Ectodermal cell (in vitro differentiated cells): ENCODE data around the gene LIPA.

Experiments used
- H3K27ac ChIP-seq: 2 replicates; pipeline ENCODE4 v1.7.0; 2013; ENCODE audit warnings: mild to moderate bottlenecking, low read depth, low read length; ENCODE audit not compliant: insufficient read depth, poor library complexity, severe bottlenecking
- H3K27me3 ChIP-seq: 2 replicates; pipeline ENCODE4 v1.7.0; 2013; ENCODE audit warnings: mild to moderate bottlenecking, low read length; ENCODE audit not compliant: insufficient read depth, control insufficient read depth, poor library complexity, severe bottlenecking
- H3K36me3 ChIP-seq: one replicate; pipeline ENCODE4 v1.7.0; 2013; ENCODE audit warnings: low read length; ENCODE audit not compliant: control insufficient read depth, insufficient read depth
- H3K4me1 ChIP-seq: one replicate; pipeline ENCODE4 v1.7.0; 2013; ENCODE audit warnings: low read length; ENCODE audit not compliant: control insufficient read depth, insufficient read depth
- H3K4me3 ChIP-seq: 2 replicates; pipeline ENCODE4 v1.7.0; 2013; ENCODE audit warnings: low read depth, low read length, control low read depth; ENCODE audit not compliant: insufficient read depth
- H3K9me3 ChIP-seq: 2 replicates; pipeline ENCODE4 v1.7.0; 2013; ENCODE audit warnings: mild to moderate bottlenecking, low read length, moderate library complexity; ENCODE audit not compliant: control insufficient read depth
- WGBS, 2 experiments: methylation state at CpG; one replicate each; pipeline ENCODE4 v1.1.7; 2013; ENCODE audit warnings: missing lambda C conversion rate in 2 of 2; 5-methylcytosine and 5-hydroxymethylcytosine counted together

The LIPA gene

DNA sequence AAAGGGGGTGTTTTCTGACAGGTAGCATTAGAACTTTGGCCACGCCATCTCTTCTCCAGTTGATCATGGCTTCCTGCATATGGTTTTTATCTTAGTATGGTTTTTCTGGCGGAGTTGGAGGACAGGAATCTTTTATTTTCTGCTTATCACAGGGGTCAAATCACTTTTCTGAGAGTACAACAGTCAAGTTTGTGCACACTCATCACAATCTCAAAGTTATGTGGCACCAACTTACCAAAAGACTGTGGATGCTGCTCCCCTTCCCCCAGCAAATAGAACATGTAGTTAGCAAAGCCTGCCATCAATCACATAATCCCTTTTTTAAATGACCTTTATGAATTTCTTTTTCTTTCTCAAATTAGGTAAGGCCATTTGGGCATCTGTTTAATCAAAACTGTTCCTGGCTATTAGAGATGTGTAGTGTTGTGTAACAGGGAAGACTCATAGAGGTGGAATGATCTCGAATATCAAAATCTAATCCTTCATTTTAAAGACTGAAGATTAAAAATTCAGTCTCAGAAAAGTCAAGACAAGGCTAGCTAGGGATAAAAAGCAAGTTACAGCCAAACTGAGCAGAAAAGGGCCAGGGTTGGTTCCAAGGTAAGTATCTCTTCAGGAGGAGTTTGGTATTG lies 40.7 kb downstream of the LIPA start:
- Histone ChIP-seq H3K36me3 (no peaks in the 10 kb centered on the region), H3K4me3 (no peak overlapping the region), H3K4me1 (peaks cover 8% of the 10 kb centered on the region), H3K27ac (no peak overlapping the region), H3K9me3 (no peaks in the 10 kb centered on the region), H3K27me3 (peaks cover 49% of the 10 kb centered on the region)
- 90 to 93% methylated on average over 3 of the region's 3 CpGs for WGBS, 2 experiments

DNA sequence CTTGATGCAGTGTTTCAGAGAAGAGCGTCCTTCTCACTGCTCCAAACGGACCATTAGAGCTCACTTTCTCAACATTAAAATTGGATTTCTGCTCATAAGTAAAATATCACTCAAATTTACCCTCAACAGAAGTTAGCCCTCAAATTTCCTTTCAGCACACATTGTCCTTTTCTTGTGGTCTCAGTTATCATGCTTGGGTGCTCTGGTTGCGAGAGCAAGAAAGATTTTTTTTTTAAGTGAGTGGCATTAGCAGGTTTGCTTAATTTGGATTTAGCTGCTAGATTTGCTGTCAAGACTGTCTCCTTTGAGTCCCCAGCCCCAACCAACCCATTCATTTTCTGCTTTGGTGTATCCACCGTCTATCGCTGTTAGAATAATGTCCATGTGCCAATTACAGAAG lies 41.9 kb downstream of the LIPA start:
- Histone ChIP-seq H3K4me1 (peaks cover 8% of the 10 kb centered on the region), H3K27ac (no peak overlapping the region), H3K27me3 (peaks cover 61% of the 10 kb centered on the region), H3K9me3 (no peaks in the 10 kb centered on the region), H3K4me3 (no peak overlapping the region), H3K36me3 (no peaks in the 10 kb centered on the region)
- WGBS, 2 experiments = 90 to 96% methylated on average over 4 to 5 of the region's 5 CpGs

DNA sequence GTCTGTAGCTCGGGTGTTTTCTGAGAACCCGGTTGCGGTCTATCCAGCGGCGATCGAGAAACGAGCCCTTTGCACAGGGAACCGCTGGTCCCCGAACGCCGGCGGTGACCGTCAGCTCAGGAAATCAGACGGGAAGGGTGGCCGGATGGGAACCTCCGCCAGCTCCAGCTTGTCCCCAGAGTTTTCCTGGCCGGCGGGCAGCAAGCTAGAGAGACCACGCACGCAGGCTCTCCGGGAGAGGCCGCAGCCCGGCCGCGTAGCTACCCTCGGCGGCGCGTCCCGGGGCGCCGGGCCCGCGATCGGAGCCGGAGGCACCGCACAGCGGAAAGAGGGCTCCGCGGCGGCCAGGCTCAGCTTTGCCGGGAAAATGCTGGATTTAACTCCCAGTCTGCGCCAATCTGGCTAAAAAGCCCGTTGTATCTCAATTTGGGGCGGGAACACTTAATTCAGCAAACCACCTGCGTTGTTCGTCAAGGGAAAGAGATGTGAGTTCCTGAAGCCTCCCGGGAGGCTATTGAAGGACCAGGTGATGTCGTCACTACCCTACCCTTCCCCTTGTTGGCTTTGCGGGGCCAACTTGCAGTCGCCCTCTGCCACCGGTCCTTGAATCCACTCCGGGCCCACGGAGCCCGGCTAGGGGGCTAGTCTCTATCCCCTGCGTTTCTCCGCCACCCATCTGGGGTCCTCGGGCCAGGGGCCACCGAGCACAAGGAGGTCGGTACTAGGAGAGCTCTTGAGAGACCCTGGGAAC lies 43.6 kb downstream of the LIPA start:
- peak overlapping the region; percentile 32 for H3K4me3 ChIP-seq
- WGBS, 2 experiments = 3 to 4% methylated on average over 60 of the region's 60 CpGs
- H3K27ac ChIP-seq = no peak overlapping the region
- peaks cover 74% of the 10 kb centered on the region for H3K27me3 ChIP-seq
- H3K4me1 ChIP-seq = peaks cover 8% of the 10 kb centered on the region
- no peaks in the 10 kb centered on the region for H3K9me3 ChIP-seq
- H3K36me3 ChIP-seq = no peaks in the 10 kb centered on the region

DNA sequence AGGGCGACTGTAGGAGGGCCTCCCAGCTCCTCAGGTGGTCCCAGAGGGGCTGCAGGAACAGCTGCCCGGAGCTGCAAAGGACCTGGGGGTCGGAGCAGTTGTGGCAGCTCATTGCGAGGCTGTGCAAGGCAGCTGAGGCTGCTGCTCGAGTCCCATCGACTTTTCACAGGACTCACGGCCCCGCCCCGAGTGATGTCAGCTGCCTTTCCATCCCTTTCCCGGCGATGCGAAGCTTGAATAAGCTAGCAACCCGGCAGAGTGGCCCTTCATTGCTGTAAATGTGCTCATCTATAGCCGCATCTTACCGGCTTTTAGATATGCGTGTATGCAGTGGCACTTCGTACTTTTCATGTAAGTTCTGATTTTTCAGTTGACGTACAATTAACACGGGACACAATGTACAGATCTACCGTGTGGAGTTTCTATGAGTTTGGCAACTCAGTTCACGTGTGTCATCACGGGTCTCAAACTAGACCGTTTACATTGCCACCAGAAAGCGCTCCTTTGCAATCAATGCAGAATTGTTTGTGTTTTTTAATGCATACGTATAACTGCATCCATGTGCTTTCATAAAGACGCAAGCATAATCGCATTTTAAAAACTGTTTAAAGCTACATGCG lies 44.3 kb downstream of the LIPA start, which contains the start of gene CH25H:
Gene CH25H (minus strand): TSS at position 137 of the 620 bp plus-strand sequence. CDS start 25 bp downstream, at position 112.
- H3K27ac ChIP-seq = no peak within 1 kb of the TSS
- 3% methylated on average over 28 of the region's 28 CpGs for WGBS, 2 experiments
- H3K27me3 ChIP-seq = peaks cover 74% of the 10 kb centered on the region
- peak within 1 kb of the TSS; percentile 32 for H3K4me3 ChIP-seq
- H3K4me1 ChIP-seq = peaks cover 8% of the 10 kb centered on the region
- no peaks in the 10 kb centered on the region for H3K9me3 ChIP-seq
- H3K36me3 ChIP-seq = no peaks in the 10 kb centered on the region

DNA sequence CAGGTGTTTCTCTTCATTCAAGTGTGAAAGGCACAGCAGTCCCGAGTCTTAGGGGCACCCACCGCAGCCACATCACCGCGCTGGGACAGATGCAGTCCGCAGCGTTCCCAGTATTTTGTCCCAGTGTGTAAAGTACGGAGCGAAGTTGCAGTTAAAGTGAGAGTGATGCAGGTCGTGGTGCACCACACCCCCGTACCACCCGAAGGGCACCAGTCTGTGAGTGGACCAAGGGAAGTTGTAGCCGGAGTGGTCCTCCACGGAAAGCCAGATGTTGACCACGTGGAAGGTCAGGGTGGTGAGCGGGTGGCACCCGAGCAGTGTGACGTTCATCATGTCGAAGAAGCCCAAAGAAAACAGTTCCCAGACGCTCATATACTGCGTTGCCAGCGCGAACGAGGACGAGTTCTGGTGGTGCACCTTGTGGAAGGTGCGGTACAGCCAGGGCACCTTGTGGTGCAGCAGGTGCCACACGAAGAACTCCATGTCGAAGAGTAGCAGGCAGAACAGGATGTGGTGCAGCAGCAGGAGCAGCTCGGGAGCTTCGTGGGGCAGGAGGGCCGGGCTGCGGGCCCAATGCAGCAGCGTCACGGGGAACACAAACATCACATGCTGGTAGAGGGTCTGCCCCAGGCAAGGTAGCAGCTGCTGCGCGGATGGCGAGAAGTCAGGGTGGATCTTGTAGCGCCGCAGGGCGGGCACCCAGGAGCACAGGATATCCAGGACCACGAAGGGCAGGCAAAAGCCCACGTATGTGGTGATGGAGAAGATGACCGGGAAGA lies 45.0 kb downstream of the LIPA start:
- Histone ChIP-seq H3K4me3 (peak overlapping the region; percentile 32), H3K4me1 (peaks cover 8% of the 10 kb centered on the region), H3K36me3 (no peaks in the 10 kb centered on the region), H3K27me3 (peaks cover 74% of the 10 kb centered on the region), H3K9me3 (no peaks in the 10 kb centered on the region), H3K27ac (no peak overlapping the region)
- WGBS, 2 experiments = 8 to 9% methylated on average over 42 of the region's 42 CpGs

DNA sequence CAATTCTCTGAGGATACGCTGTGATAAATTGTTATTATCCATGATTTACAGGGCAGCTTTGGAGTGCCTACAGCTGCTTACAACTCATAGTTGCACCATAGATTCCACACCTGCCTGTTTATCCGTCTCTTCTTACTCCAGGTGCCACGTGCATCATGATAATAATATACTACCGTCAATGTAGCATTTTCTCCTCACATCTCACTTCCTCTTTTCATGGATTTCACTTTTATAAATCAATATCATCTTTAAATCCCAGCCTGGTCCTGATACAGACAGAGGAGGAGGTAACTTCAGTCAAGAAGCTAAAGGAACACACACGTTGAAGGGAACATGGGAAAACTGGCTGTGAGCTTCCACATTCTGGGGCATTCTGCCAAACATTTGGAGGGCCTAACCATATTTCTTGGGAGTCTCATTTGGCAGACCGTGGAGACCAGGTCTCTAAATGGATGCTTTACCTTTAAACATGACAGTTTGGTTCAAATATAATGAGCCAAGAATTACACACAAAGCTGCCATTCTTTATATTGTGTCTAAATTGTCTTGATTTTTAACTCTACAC lies 46.9 kb downstream of the LIPA start:
- Histone ChIP-seq H3K4me1 (peaks cover 8% of the 10 kb centered on the region), H3K27me3 (peaks cover 63% of the 10 kb centered on the region), H3K9me3 (no peaks in the 10 kb centered on the region), H3K4me3 (no peak overlapping the region), H3K27ac (no peak overlapping the region), H3K36me3 (no peaks in the 10 kb centered on the region)
- 90 to 91% methylated on average over 5 of the region's 6 CpGs for WGBS, 2 experiments

DNA sequence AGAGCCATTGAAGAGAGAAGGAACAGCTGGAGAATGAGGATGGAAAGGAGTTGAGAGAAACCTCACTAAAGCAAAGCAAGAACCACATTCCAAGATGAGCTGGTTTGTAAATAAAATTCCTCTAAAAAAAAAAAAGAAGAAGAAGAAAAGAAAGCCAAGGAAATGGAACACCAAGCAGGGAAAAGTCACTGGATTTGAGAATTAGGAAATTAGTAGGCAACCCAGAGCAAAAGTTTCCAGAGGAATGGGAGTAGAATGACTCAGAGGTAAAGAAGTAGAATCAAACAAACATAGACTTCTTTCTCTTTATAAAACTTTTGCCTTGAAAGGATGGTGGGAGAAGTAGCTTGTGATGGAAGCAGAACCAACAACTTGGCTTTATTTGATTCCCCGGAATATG lies 48.3 kb downstream of the LIPA start:
- H3K27me3 ChIP-seq = peaks cover 48% of the 10 kb centered on the region
- no peaks in the 10 kb centered on the region for H3K9me3 ChIP-seq
- no peaks in the 10 kb centered on the region for H3K36me3 ChIP-seq
- no peak overlapping the region for H3K4me3 ChIP-seq
- 88 to 94% methylated on average over 1 of the region's 1 CpG for WGBS, 2 experiments
- no peak overlapping the region for H3K27ac ChIP-seq
- peaks cover 8% of the 10 kb centered on the region for H3K4me1 ChIP-seq

DNA sequence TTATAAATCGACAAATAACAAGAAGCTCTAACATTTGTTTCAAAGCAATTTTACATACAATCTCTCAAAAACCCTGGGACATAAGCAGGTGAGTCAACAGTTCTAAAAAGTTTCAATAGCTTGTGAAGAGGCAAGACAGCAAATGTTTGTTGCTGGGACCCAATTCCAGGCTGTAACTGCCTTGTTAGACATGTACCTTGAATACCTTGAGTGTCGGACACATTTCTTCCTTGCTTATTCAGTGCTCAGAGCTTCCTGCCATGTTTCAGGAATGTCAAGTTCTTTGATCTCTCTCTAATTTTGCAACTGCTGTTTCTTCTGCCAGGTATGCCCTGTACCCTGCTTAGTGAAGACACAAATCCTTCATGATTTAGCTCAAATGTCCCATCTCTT lies 49.5 kb downstream of the LIPA start:
- H3K27me3 ChIP-seq = peaks cover 36% of the 10 kb centered on the region

DNA sequence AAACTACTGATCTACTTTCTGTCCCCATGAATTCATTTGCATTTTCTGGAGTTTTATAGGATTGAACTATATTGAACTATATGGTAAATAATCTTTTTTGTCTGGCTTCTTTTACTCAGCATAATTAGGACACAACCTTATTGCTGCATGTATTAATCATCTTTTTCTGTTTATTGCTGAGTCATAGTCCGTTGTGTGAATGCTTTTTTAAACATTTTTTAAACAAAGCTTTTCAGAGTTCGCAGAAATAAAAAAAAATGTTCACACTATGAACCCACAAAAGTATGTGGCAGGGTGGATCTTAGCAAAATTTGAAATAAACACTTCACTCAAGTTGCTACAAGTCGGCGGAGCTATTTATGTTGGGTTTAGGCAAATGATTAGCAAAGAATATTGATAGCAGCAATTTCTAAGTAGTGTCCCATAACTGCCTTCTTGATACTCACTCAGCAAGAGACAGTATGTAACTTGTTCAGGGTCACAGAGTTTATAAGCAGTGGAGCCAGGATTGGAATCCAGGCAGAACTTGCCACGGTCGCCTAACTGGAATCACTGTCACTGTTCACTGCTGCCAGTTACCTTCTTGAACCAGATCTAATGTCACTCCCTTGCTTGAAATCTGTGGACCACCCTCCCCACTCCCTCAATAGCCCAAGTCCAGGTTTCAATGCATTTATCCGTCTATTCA lies 50.1 kb downstream of the LIPA start:
- Histone ChIP-seq H3K4me1 (no peaks in the 10 kb centered on the region), H3K27me3 (peaks cover 31% of the 10 kb centered on the region), H3K27ac (no peak overlapping the region), H3K9me3 (no peaks in the 10 kb centered on the region), H3K36me3 (no peaks in the 10 kb centered on the region), H3K4me3 (no peak overlapping the region)
- 94 to 96% methylated on average over 5 to 7 of the region's 7 CpGs for WGBS, 2 experiments

More for the DNA sequence above, 49.5 kb downstream of the LIPA start:
- no peak overlapping the region for H3K4me3 ChIP-seq
- WGBS, 2 experiments = 64 to 76% methylated on average over 2 of the region's 2 CpGs
- no peaks in the 10 kb centered on the region for H3K9me3 ChIP-seq
- H3K4me1 ChIP-seq = peaks cover 5% of the 10 kb centered on the region
- no peak overlapping the region for H3K27ac ChIP-seq
- no peaks in the 10 kb centered on the region for H3K36me3 ChIP-seq
